HUES48 (cell line): ENCODE measurements around the gene BNIP5.

Source experiments
- H3K27ac ChIP-seq: one replicate; pipeline ENCODE4 v1.7.0; 2013; ENCODE audit warnings: low read depth, low read length, inconsistent platforms
- H3K27me3 ChIP-seq: 2 replicates; pipeline ENCODE4 v1.6.1; 2013; ENCODE audit warnings: mild to moderate bottlenecking, low read length; ENCODE audit not compliant: control insufficient read depth, insufficient read depth
- H3K36me3 ChIP-seq: 2 replicates; pipeline ENCODE4 v1.6.1; 2013; ENCODE audit warnings: low read length; ENCODE audit not compliant: control insufficient read depth, insufficient read depth
- H3K4me1 ChIP-seq: 2 replicates; pipeline ENCODE4 v1.6.1; 2013; ENCODE audit warnings: mild to moderate bottlenecking, low read length; ENCODE audit not compliant: control insufficient read depth, insufficient read depth
- H3K4me3 ChIP-seq: 2 replicates; pipeline ENCODE4 v1.5.1; 2013; ENCODE audit warnings: mild to moderate bottlenecking, low read depth, low read length
- H3K9ac ChIP-seq: 2 replicates; pipeline ENCODE4 v1.6.1; 2013; ENCODE audit warnings: mild to moderate bottlenecking, low read depth, low read length, moderate library complexity
- H3K9me3 ChIP-seq: 2 replicates; pipeline ENCODE4 v1.6.1; 2013; ENCODE audit warnings: low read length; ENCODE audit not compliant: control insufficient read depth, insufficient read depth

The BNIP5 gene

GRCh38 chr6:36376183-36376582 is 39.5 kb upstream of the BNIP5 start:
- no peaks in the 10 kb centered on the region for H3K27me3 ChIP-seq
- H3K4me1 ChIP-seq = no peaks in the 10 kb centered on the region
- no peak overlapping the region for H3K27ac ChIP-seq
- no peaks in the 10 kb centered on the region for H3K36me3 ChIP-seq
- no peaks in the 10 kb centered on the region for H3K9me3 ChIP-seq
- H3K9ac ChIP-seq = no peak overlapping the region
- H3K4me3 ChIP-seq = no peak overlapping the region

- no peaks in the 10 kb centered on the region for H3K36me3 ChIP-seq
- H3K9ac ChIP-seq = no peak overlapping the region
- H3K9me3 ChIP-seq = no peaks in the 10 kb centered on the region
- H3K4me3 ChIP-seq = no peak overlapping the region
- no peaks in the 10 kb centered on the region for H3K27me3 ChIP-seq
- H3K27ac ChIP-seq = no peak overlapping the region
- no peaks in the 10 kb centered on the region for H3K4me1 ChIP-seq
These were observed 39.0 kb upstream of the BNIP5 start for GRCh38 chr6:36375644-36376155.

GRCh38 chr6:36374972-36375371 is 38.3 kb upstream of the BNIP5 start:
- Histone ChIP-seq H3K36me3 (no peaks in the 10 kb centered on the region), H3K9me3 (no peaks in the 10 kb centered on the region), H3K4me1 (no peaks in the 10 kb centered on the region), H3K27me3 (no peaks in the 10 kb centered on the region), H3K9ac (no peak overlapping the region), H3K4me3 (no peak overlapping the region), H3K27ac (no peak overlapping the region)

- H3K36me3 ChIP-seq = no peaks in the 10 kb centered on the region
- H3K27me3 ChIP-seq = no peaks in the 10 kb centered on the region
- no peak overlapping the region for H3K9ac ChIP-seq
- no peaks in the 10 kb centered on the region for H3K4me1 ChIP-seq
- no peak overlapping the region for H3K4me3 ChIP-seq
- no peaks in the 10 kb centered on the region for H3K9me3 ChIP-seq
- no peak overlapping the region for H3K27ac ChIP-seq
These were observed 37.5 kb upstream of the BNIP5 start for GRCh38 chr6:36374194-36374593.

- no peaks in the 10 kb centered on the region for H3K27me3 ChIP-seq
- H3K9me3 ChIP-seq = no peaks in the 10 kb centered on the region
These were observed 36.8 kb upstream of the BNIP5 start for GRCh38 chr6:36373368-36374019.

GRCh38 chr6:36372088-36372487 is 35.4 kb upstream of the BNIP5 start:
- Histone ChIP-seq H3K4me1 (no peaks in the 10 kb centered on the region), H3K9me3 (no peaks in the 10 kb centered on the region), H3K36me3 (no peaks in the 10 kb centered on the region), H3K27ac (no peak overlapping the region), H3K9ac (no peak overlapping the region), H3K27me3 (no peaks in the 10 kb centered on the region), H3K4me3 (no peak overlapping the region)

More at GRCh38 chr6:36373368-36374019, 36.8 kb upstream of the BNIP5 start:
- Histone ChIP-seq H3K4me1 (no peaks in the 10 kb centered on the region), H3K9ac (no peak overlapping the region), H3K4me3 (no peak overlapping the region), H3K36me3 (no peaks in the 10 kb centered on the region), H3K27ac (no peak overlapping the region)

- Histone ChIP-seq H3K27me3 (no peaks in the 10 kb centered on the region), H3K36me3 (no peaks in the 10 kb centered on the region), H3K9me3 (no peaks in the 10 kb centered on the region), H3K4me1 (no peaks in the 10 kb centered on the region), H3K9ac (no peak overlapping the region), H3K27ac (no peak overlapping the region), H3K4me3 (no peak overlapping the region)
These were observed 34.5 kb upstream of the BNIP5 start for GRCh38 chr6:36371211-36371610.

GRCh38 chr6:36370638-36371037 is 34.0 kb upstream of the BNIP5 start:
- Histone ChIP-seq H3K4me3 (no peak overlapping the region), H3K4me1 (no peaks in the 10 kb centered on the region), H3K27ac (no peak overlapping the region), H3K9ac (no peak overlapping the region), H3K36me3 (no peaks in the 10 kb centered on the region), H3K9me3 (no peaks in the 10 kb centered on the region), H3K27me3 (no peaks in the 10 kb centered on the region)

- Histone ChIP-seq H3K4me3 (no peak overlapping the region), H3K4me1 (no peaks in the 10 kb centered on the region), H3K9ac (no peak overlapping the region), H3K27me3 (no peaks in the 10 kb centered on the region), H3K9me3 (no peaks in the 10 kb centered on the region), H3K36me3 (no peaks in the 10 kb centered on the region), H3K27ac (no peak overlapping the region)
These were observed 32.5 kb upstream of the BNIP5 start for GRCh38 chr6:36368921-36369865.

GRCh38 chr6:36368421-36368820 is 31.7 kb upstream of the BNIP5 start:
- H3K9ac ChIP-seq = no peak overlapping the region
- no peaks in the 10 kb centered on the region for H3K4me1 ChIP-seq
- no peaks in the 10 kb centered on the region for H3K36me3 ChIP-seq
- H3K4me3 ChIP-seq = no peak overlapping the region
- H3K27ac ChIP-seq = no peak overlapping the region
- H3K9me3 ChIP-seq = no peaks in the 10 kb centered on the region
- no peaks in the 10 kb centered on the region for H3K27me3 ChIP-seq

GRCh38 chr6:36367743-36368142 is 31.1 kb upstream of the BNIP5 start:
- Histone ChIP-seq H3K27me3 (no peaks in the 10 kb centered on the region), H3K4me1 (no peaks in the 10 kb centered on the region), H3K9me3 (no peaks in the 10 kb centered on the region), H3K27ac (no peak overlapping the region), H3K36me3 (no peaks in the 10 kb centered on the region), H3K4me3 (no peak overlapping the region), H3K9ac (no peak overlapping the region)
